Loucy (cell line): ENCODE measurements around the gene GDF7.

Experiments used
- H2AFZ ChIP-seq: fragments of 200-600 bp; sonication (generic); 2 replicates; pipeline ENCODE4 v1.6.0; 2016; ENCODE audit warnings: antibody characterized with exemption, mild to moderate bottlenecking, low read length, moderate library complexity
- H3F3A ChIP-seq: fragments of 200-600 bp; 2 replicates; pipeline ENCODE4 v1.6.0; 2016; ENCODE audit warnings: antibody characterized with exemption, low read depth, mild to moderate bottlenecking
- H3K27me3 ChIP-seq: fragments of 200-600 bp; sonication (generic); 2 replicates; pipeline ENCODE4 v1.6.1; 2014; ENCODE audit warnings: low read length, mild to moderate bottlenecking; ENCODE audit not compliant: insufficient read depth, poor library complexity, severe bottlenecking
- H3K36me3 ChIP-seq: fragments of 200-600 bp; sonication (generic); 2 replicates; pipeline ENCODE4 v1.6.1; 2016; ENCODE audit warnings: low read length; ENCODE audit not compliant: insufficient read depth
- H3K4me1 ChIP-seq: fragments of 200-600 bp; sonication (generic); 2 replicates; pipeline ENCODE4 v1.5.1; 2014; ENCODE audit warnings: low read length, mild to moderate bottlenecking; ENCODE audit not compliant: insufficient read depth, poor library complexity, severe bottlenecking
- H3K4me2 ChIP-seq: fragments of 200-600 bp; sonication (generic); 2 replicates; pipeline ENCODE4 v1.6.0; 2014; ENCODE audit warnings: antibody characterized with exemption, low read length, low read depth, mild to moderate bottlenecking; ENCODE audit not compliant: poor library complexity, severe bottlenecking
- H3K4me3 ChIP-seq: fragments of 200-600 bp; sonication (generic); 2 replicates; pipeline ENCODE4 v1.5.1; 2014; ENCODE audit warnings: low read length, mild to moderate bottlenecking, mixed read lengths; ENCODE audit not compliant: poor library complexity, severe bottlenecking
- H3K79me2 ChIP-seq: fragments of 200-600 bp; sonication (generic); 2 replicates; pipeline ENCODE4 v1.6.1; 2014; ENCODE audit warnings: low read length; ENCODE audit not compliant: insufficient read depth
- H3K9ac ChIP-seq: fragments of 200-600 bp; sonication (generic); 2 replicates; pipeline ENCODE4 v1.6.0; 2014; ENCODE audit warnings: mild to moderate bottlenecking, low read depth, low read length, moderate library complexity; ENCODE audit not compliant: poor library complexity, severe bottlenecking
- H3K9me2 ChIP-seq: fragments of 200-600 bp; sonication (generic); replicated peaks from 2 replicates; pipeline ENCODE4 v1.6.1; 2016; ENCODE audit warnings: low read depth, low read length, mixed read lengths
- H3K9me3 ChIP-seq: fragments of 200-600 bp; sonication (generic); 2 replicates; pipeline ENCODE4 v1.6.1; 2014; ENCODE audit warnings: mild to moderate bottlenecking, antibody characterized with exemption, low read length, low read depth; ENCODE audit not compliant: insufficient read depth
- H4K20me1 ChIP-seq: fragments of 200-600 bp; sonication (generic); 2 replicates; pipeline ENCODE4 v1.6.0; 2014; ENCODE audit warnings: antibody characterized with exemption, low read length, mild to moderate bottlenecking; ENCODE audit not compliant: insufficient read depth, poor library complexity, severe bottlenecking
- CTCF ChIP-seq: fragments of 200-600 bp; sonication (generic); conservative IDR thresholded peaks from 2 replicates; pipeline ENCODE4 v1.5.1; 2014; ENCODE audit warnings: mild to moderate bottlenecking, antibody characterized with exemption, low read length
- EZH2phosphoT487 ChIP-seq: fragments of 200-600 bp; IDR thresholded peaks from 2 replicates; pipeline ENCODE4 v1.6.1; 2018; ENCODE audit warnings: antibody characterized with exemption, mild to moderate bottlenecking, moderate library complexity, borderline replicate concordance

Gene GDF7

DNA sequence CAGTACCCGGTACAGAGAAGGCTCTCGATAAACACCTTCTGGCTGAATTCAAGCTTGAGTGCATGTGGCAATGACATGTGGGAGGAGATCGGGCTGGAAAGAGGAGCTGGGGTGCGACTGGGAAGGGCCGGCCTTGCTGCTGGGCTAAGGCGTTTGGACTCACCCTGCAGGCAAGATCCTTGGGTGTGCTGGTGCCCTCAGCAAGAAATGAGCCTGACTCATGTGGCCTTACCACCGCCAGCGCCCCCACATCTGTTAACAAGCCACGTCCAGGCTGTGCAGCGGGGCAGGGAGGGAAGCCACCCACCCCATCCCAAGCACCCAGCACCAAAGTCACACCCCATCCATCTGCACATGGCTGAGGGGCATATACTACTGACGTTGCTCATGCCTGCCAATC is 17.4 kb upstream of the GDF7 start:
- Histone ChIP-seq H2AFZ (no peak overlapping the region), H3K27me3 (no peaks in the 10 kb centered on the region), H3K4me2 (peak overlapping the region; percentile 99), H3K9ac (peak overlapping the region; percentile 83), H3K36me3 (no peaks in the 10 kb centered on the region), H3K79me2 (peaks cover 4% of the 10 kb centered on the region; the same call in 1 of the 2 replicates), H3K4me1 (peaks cover 65% of the 10 kb centered on the region), H3F3A (no peaks in the 10 kb centered on the region; the same call in 1 of the 2 replicates), H3K9me3 (no peaks in the 10 kb centered on the region), H3K9me2 (no peaks in the 10 kb centered on the region), H4K20me1 (no peaks in the 10 kb centered on the region), H3K4me3 (peak overlapping the region; percentile 95)
- TF ChIP-seq EZH2phosphoT487 = no peak
- TF ChIP-seq CTCF = no peak

DNA sequence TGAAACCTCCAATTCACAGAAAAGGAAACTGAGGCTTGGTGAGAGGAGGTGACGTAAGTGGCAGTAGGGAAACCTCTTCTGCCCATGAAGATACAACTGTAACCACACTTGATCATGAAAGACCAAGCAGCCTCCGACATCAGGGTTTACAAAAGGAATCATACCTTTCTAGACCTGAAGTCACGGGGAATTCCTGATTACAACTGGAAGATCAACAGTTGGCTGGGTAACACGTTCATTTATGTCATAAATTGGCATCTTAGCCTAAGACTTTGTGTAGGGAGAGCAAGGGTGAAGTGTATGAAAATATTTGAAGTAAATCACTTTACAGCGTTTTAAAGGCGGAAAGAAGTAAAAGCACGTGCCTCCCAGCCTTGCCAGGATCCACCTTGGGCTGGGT is 17.0 kb upstream of the GDF7 start:
- H3F3A ChIP-seq = no peaks in the 10 kb centered on the region; the same call in 1 of the 2 replicates
- H2AFZ ChIP-seq = no peak overlapping the region
- H3K4me1 ChIP-seq = peaks cover 69% of the 10 kb centered on the region
- H3K9me3 ChIP-seq = no peaks in the 10 kb centered on the region
- H3K4me3 ChIP-seq = peak overlapping the region; percentile 95
- no peaks in the 10 kb centered on the region for H4K20me1 ChIP-seq
- no peak for TF ChIP-seq CTCF
- TF ChIP-seq EZH2phosphoT487 = no peak
- H3K36me3 ChIP-seq = no peaks in the 10 kb centered on the region
- peak overlapping the region; percentile 83 for H3K9ac ChIP-seq
- peaks cover 4% of the 10 kb centered on the region; the same call in 1 of the 2 replicates for H3K79me2 ChIP-seq
- peak overlapping the region; percentile 99 for H3K4me2 ChIP-seq
- no peaks in the 10 kb centered on the region for H3K27me3 ChIP-seq
- no peaks in the 10 kb centered on the region for H3K9me2 ChIP-seq

DNA sequence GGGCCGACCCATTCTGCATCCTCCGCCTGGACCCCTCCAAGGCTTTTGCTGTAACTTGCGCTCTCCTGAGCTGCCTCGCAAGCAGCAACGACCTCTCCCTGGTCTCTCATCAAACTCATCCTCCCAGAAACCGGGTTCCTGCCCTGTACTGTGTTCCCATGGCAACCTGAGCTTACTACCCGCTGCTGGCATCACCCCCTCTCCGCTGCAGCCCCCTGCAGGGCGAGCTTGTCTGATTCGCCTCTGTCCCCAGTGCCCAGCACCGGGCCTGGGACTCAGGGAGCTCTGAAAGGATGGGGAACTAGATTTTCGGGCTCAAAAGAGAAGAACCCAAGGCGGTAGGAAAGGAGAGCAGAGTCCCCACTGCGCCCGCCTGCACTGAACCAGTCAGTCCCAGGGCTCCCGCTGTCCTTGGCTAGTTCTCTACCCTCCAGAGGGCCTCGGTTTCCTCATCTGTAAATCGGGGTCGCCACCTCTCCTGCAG is 16.5 kb upstream of the GDF7 start:
- Histone ChIP-seq H3K9me3 (no peaks in the 10 kb centered on the region), H4K20me1 (no peaks in the 10 kb centered on the region), H3K4me3 (peak overlapping the region; percentile 95), H3K79me2 (peaks cover 4% of the 10 kb centered on the region; the same call in 1 of the 2 replicates), H3K4me2 (peak overlapping the region; percentile 99), H3K9me2 (no peaks in the 10 kb centered on the region), H3F3A (no peaks in the 10 kb centered on the region; the same call in 1 of the 2 replicates), H2AFZ (peak overlapping the region; percentile 91), H3K9ac (peak overlapping the region; percentile 83), H3K4me1 (peaks cover 74% of the 10 kb centered on the region), H3K27me3 (no peaks in the 10 kb centered on the region), H3K36me3 (no peaks in the 10 kb centered on the region)
- TF ChIP-seq EZH2phosphoT487 = no peak
- TF ChIP-seq CTCF = no peak
